BE2C (cell line): ENCODE measurements around the gene ELK3.

ENCODE experiments used
- DNase-seq: peaks from one replicate; pipeline ENCODE4 v3.0.0-alpha.2; 2020
- H3K27me3 ChIP-seq: fragments of 250-450 bp; sonication (Bioruptor Pico); 2 replicates; pipeline ENCODE4 v1.5.1; 2020; ENCODE audit warnings: mild to moderate bottlenecking
- H3K36me3 ChIP-seq: fragments of 250-450 bp; sonication (Bioruptor Pico); 2 replicates; pipeline ENCODE4 v1.5.1; 2020; ENCODE audit warnings: mild to moderate bottlenecking
- H3K4me1 ChIP-seq: fragments of 250-450 bp; sonication (Bioruptor Pico); 2 replicates; pipeline ENCODE4 v1.5.1; 2020
- H3K4me3 ChIP-seq: 2 replicates; pipeline ENCODE4 v1.5.1; 2011; ENCODE audit warnings: low read depth, low read length
- H3K9me3 ChIP-seq: fragments of 250-450 bp; sonication (Bioruptor Pico); 2 replicates; pipeline ENCODE4 v1.5.1; 2020
- CTCF ChIP-seq: IDR thresholded peaks from 2 replicates; pipeline ENCODE4 v1.5.1; 2012; ENCODE audit warnings: mild to moderate bottlenecking, low read depth, low read length

ELK3 gene

GRCh38 chr12:96170328-96170727, 23.8 kb upstream of the ELK3 start:
- Histone ChIP-seq H3K27me3 (no peaks in the 10 kb centered on the region), H3K4me3 (no peak overlapping the region), H3K36me3 (no peaks in the 10 kb centered on the region), H3K9me3 (no peaks in the 10 kb centered on the region), H3K4me1 (peaks cover 6% of the 10 kb centered on the region)
- no peak for DNase-seq
- no peak for TF ChIP-seq CTCF

GRCh38 chr12:96170762-96171161, 23.4 kb upstream of the ELK3 start:
- no peaks in the 10 kb centered on the region for H3K36me3 ChIP-seq
- TF ChIP-seq CTCF = no peak
- H3K4me3 ChIP-seq = no peak overlapping the region

GRCh38 chr12:96171905-96172304, 22.3 kb upstream of the ELK3 start:
- DNase-seq = no peak
- Histone ChIP-seq H3K27me3 (no peaks in the 10 kb centered on the region), H3K9me3 (no peaks in the 10 kb centered on the region), H3K4me3 (no peak overlapping the region), H3K36me3 (no peaks in the 10 kb centered on the region), H3K4me1 (no peaks in the 10 kb centered on the region)
- no peak for TF ChIP-seq CTCF

More at GRCh38 chr12:96170762-96171161, 23.4 kb upstream of the ELK3 start:
- Histone ChIP-seq H3K4me1 (peaks cover 2% of the 10 kb centered on the region; the same call in 1 of the 2 replicates), H3K27me3 (no peaks in the 10 kb centered on the region), H3K9me3 (no peaks in the 10 kb centered on the region)
- DNase-seq = no peak

- DNase-seq = no peak
- no peak overlapping the region for H3K4me3 ChIP-seq
- no peaks in the 10 kb centered on the region for H3K9me3 ChIP-seq
- no peaks in the 10 kb centered on the region for H3K4me1 ChIP-seq
- TF ChIP-seq CTCF = no peak
- H3K27me3 ChIP-seq = no peaks in the 10 kb centered on the region
- no peaks in the 10 kb centered on the region for H3K36me3 ChIP-seq
Measured at GRCh38 chr12:96172981-96173380, 21.2 kb upstream of the ELK3 start.

- H3K4me1 ChIP-seq = no peaks in the 10 kb centered on the region
- no peaks in the 10 kb centered on the region for H3K9me3 ChIP-seq
- H3K36me3 ChIP-seq = no peaks in the 10 kb centered on the region
- TF ChIP-seq CTCF = no peak
- H3K4me3 ChIP-seq = no peak overlapping the region
- H3K27me3 ChIP-seq = no peaks in the 10 kb centered on the region
- no peak for DNase-seq
Measured at GRCh38 chr12:96176575-96176974, 17.6 kb upstream of the ELK3 start.

GRCh38 chr12:96177013-96177412, 17.2 kb upstream of the ELK3 start:
- no peak for TF ChIP-seq CTCF
- Histone ChIP-seq H3K9me3 (no peaks in the 10 kb centered on the region), H3K27me3 (no peaks in the 10 kb centered on the region), H3K4me3 (no peak overlapping the region), H3K4me1 (no peaks in the 10 kb centered on the region), H3K36me3 (no peaks in the 10 kb centered on the region)
- no peak for DNase-seq
